IMR-90 (cell line): Measurements from ENCODE around the gene NCK1. TPM values are rescaled to one million over a fixed set of nuclear protein-coding genes. Genes with fewer than 3 reads are reported as not detected.

Source experiments
- ATAC-seq: fragments of 200-7000 bp; cut with Tn5 transposase; 2 replicates; pipeline ENCODE4 v1.9.1; 2020; ENCODE audit warnings: low read depth, mild to moderate bottlenecking, moderate library complexity
- BruUV-seq: library from RNA; stranded (reverse); fragments of 400-500 nt; replicated peaks from 2 replicates; lab custom pipeline; 2021; lab: Mats Ljungman, UMichigan
- CTCF ChIA-PET: fragments of 300-600 bp; formaldehyde crosslinking; extraction: SDS; loops from one replicate; lab custom pipeline; 2021; ENCODE audit warnings: antibody characterized with exemption; lab: Yijun Ruan, JAX
- POLR2A ChIA-PET: fragments of 300-600 bp; sonication (Branson Sonifier 250); formaldehyde crosslinking; loops from one replicate; lab custom pipeline; 2022; ENCODE audit warnings: antibody characterized with exemption; ENCODE audit not compliant: unreplicated experiment; lab: Charles Lee
- DNase-seq: peaks from one replicate; pipeline ENCODE4 v3.0.0; 2013
- H2AFZ ChIP-seq: replicated peaks from 2 replicates; pipeline ENCODE3; 2013; ENCODE audit warnings: low read length, mild to moderate bottlenecking; ENCODE audit not compliant: poor library complexity
- H2AK5ac ChIP-seq: 2 replicates; pipeline ENCODE4 v1.6.1; 2013; ENCODE audit warnings: low read depth, low read length, inconsistent platforms
- H2AK9ac ChIP-seq: replicated peaks from 2 replicates; pipeline ENCODE3; 2013; ENCODE audit warnings: mild to moderate bottlenecking, low read depth, low read length, moderate library complexity; ENCODE audit not compliant: poor library complexity
- H2BK120ac ChIP-seq: 2 replicates; pipeline ENCODE4 v1.6.1; 2013; ENCODE audit warnings: low read depth, low read length, inconsistent platforms
- H2BK15ac ChIP-seq: 3 replicates; pipeline ENCODE4 v1.6.1; 2013; ENCODE audit warnings: low read depth, low read length, inconsistent platforms
- H2BK20ac ChIP-seq: 2 replicates; pipeline ENCODE4 v1.6.1; 2013; ENCODE audit warnings: low read depth, mild to moderate bottlenecking, inconsistent platforms, low read length, moderate library complexity
- H2BK5ac ChIP-seq: 2 replicates; pipeline ENCODE4 v1.6.1; 2013; ENCODE audit warnings: mild to moderate bottlenecking, low read depth, low read length, inconsistent platforms; ENCODE audit not compliant: poor library complexity, severe bottlenecking
- H3K14ac ChIP-seq: replicated peaks from 2 replicates; pipeline ENCODE4 v1.6.1; 2013; ENCODE audit warnings: low read depth, low read length, inconsistent platforms
- H3K18ac ChIP-seq: 2 replicates; pipeline ENCODE4 v1.6.1; 2013; ENCODE audit warnings: low read depth, low read length, control low read depth
- H3K23ac ChIP-seq: 2 replicates; pipeline ENCODE4 v1.6.1; 2013; ENCODE audit warnings: low read depth, low read length, inconsistent platforms
- H3K27ac ChIP-seq: 2 replicates; pipeline ENCODE4 v1.5.1; 2013; ENCODE audit warnings: mild to moderate bottlenecking, control low read depth, low read length; ENCODE audit not compliant: insufficient read depth
- H3K27me3 ChIP-seq: 2 replicates; pipeline ENCODE4 v1.6.1; 2013; ENCODE audit warnings: low read length; ENCODE audit not compliant: control insufficient read depth, insufficient read depth
- H3K36me3 ChIP-seq: 2 replicates; pipeline ENCODE4 v1.6.1; 2013; ENCODE audit warnings: low read length, mixed read lengths; ENCODE audit not compliant: control insufficient read depth, insufficient read depth
- H3K4ac ChIP-seq: 2 replicates; pipeline ENCODE4 v1.6.1; 2013; ENCODE audit warnings: low read depth, low read length, inconsistent platforms
- H3K4me1 ChIP-seq: 2 replicates; pipeline ENCODE4 v1.6.1; 2013; ENCODE audit warnings: low read length, mixed read lengths; ENCODE audit not compliant: control insufficient read depth, insufficient read depth
- H3K4me2 ChIP-seq: 2 replicates; pipeline ENCODE4 v1.6.1; 2013; ENCODE audit warnings: low read depth, mild to moderate bottlenecking, control low read depth, low read length, moderate library complexity
- H3K4me3 ChIP-seq: 2 replicates; pipeline ENCODE4 v1.5.1; 2013; ENCODE audit warnings: low read depth, mild to moderate bottlenecking, control low read depth, low read length, moderate library complexity; ENCODE audit not compliant: insufficient read depth
- H3K56ac ChIP-seq: 2 replicates; pipeline ENCODE4 v1.6.1; 2013; ENCODE audit warnings: low read length, inconsistent platforms; ENCODE audit not compliant: insufficient read depth; ENCODE audit errors: extremely low read depth
- H3K79me1 ChIP-seq, 2 experiments: 2 replicates each; pipeline ENCODE4 v1.6.1; 2013; ENCODE audit warnings: low read length in 2 of 2, inconsistent platforms in 1 of 2, low read depth in 1 of 2
- H3K9ac ChIP-seq: 2 replicates; pipeline ENCODE4 v1.6.1; 2013; ENCODE audit warnings: low read depth, low read length, control low read depth
- H3K9me1 ChIP-seq: 2 replicates; pipeline ENCODE4 v1.6.1; 2013; ENCODE audit warnings: low read length, inconsistent platforms; ENCODE audit not compliant: insufficient read depth
- H3K9me3 ChIP-seq: 2 replicates; pipeline ENCODE4 v1.6.1; 2013; ENCODE audit warnings: low read length; ENCODE audit not compliant: control insufficient read depth, insufficient read depth
- H4K20me1 ChIP-seq: 2 replicates; pipeline ENCODE4 v1.6.1; 2013; ENCODE audit warnings: low read length, inconsistent platforms; ENCODE audit not compliant: insufficient read depth
- H4K5ac ChIP-seq: 2 replicates; pipeline ENCODE4 v1.6.1; 2013; ENCODE audit warnings: mild to moderate bottlenecking, low read depth, low read length, control low read depth
- H4K8ac ChIP-seq, 2 experiments: 2 replicates each; pipeline ENCODE4 v1.6.1; 2013; ENCODE audit warnings: low read depth in 2 of 2, low read length in 2 of 2, control low read depth in 1 of 2, inconsistent platforms in 1 of 2
- H4K91ac ChIP-seq: 2 replicates; pipeline ENCODE4 v1.6.1; 2013; ENCODE audit warnings: low read depth, low read length, inconsistent platforms; ENCODE audit not compliant: insufficient read depth
- BHLHE40 ChIP-seq: fragments of 150-350 bp; IDR thresholded peaks from 2 replicates; pipeline ENCODE4 v1.6.1; 2016; ENCODE audit warnings: mild to moderate bottlenecking, low read depth, low read length
- CEBPB ChIP-seq: IDR thresholded peaks from 2 replicates; pipeline ENCODE4 v1.6.1; 2012; ENCODE audit warnings: low read depth, low read length, improper control_type of control experiment
- CHD1 ChIP-seq: IDR thresholded peaks from 2 replicates; pipeline ENCODE4 v1.6.1; 2012; ENCODE audit warnings: low read depth, low read length, improper control_type of control experiment
- MAZ ChIP-seq: IDR thresholded peaks from 2 replicates; pipeline ENCODE4 v1.6.1; 2012; ENCODE audit warnings: low read depth, mild to moderate bottlenecking, low read length, improper control_type of control experiment, moderate library complexity, borderline replicate concordance
- MXI1 ChIP-seq: IDR thresholded peaks from 2 replicates; pipeline ENCODE4 v1.6.1; 2012; ENCODE audit warnings: low read depth, mild to moderate bottlenecking, low read length, moderate library complexity, borderline replicate concordance
- NFE2L2 ChIP-seq: fragments of 150-350 bp; IDR thresholded peaks from 2 replicates; pipeline ENCODE4 v1.6.1; 2016; ENCODE audit warnings: low read depth, mild to moderate bottlenecking, low read length
- POLR2A ChIP-seq: IDR thresholded peaks from 2 replicates; pipeline ENCODE4 v1.6.1; 2012; ENCODE audit warnings: mild to moderate bottlenecking, low read depth, low read length
- RAD21 ChIP-seq: IDR thresholded peaks from 2 replicates; pipeline ENCODE4 v1.6.1; 2012; ENCODE audit warnings: low read length, improper control_type of control experiment
- RCOR1 ChIP-seq: IDR thresholded peaks from 2 replicates; pipeline ENCODE4 v1.6.1; 2012; ENCODE audit warnings: mild to moderate bottlenecking, low read length, improper control_type of control experiment; ENCODE audit not compliant: insufficient replicate concordance
- RFX5 ChIP-seq: IDR thresholded peaks from 2 replicates; pipeline ENCODE4 v1.8.0; 2012; ENCODE audit warnings: low read depth, mild to moderate bottlenecking, low read length, moderate library complexity
- WGBS, 2 experiments: methylation state at CpG; one replicate each; pipeline versions ENCODE4 v1.1.5 to v1.1.7; 2013; ENCODE audit warnings: missing lambda C conversion rate in 2 of 2; ENCODE audit not compliant: insufficient read length in 1 of 2; ENCODE audit errors: extremely low coverage in 2 of 2; 5-methylcytosine and 5-hydroxymethylcytosine counted together
- dilution Hi-C: fragments of 300-500 bp; cut with HindIII; formaldehyde crosslinking; loops from one replicate; pipeline ENCODE4 v1.14.3; 2018; ENCODE audit warnings: low sequenced_read_pairs; ENCODE audit not compliant: unreplicated experiment
- in situ Hi-C: fragments of 300-500 bp; cut with MboI; formaldehyde crosslinking; loops from 3 replicates; pipeline ENCODE4 v1.14.3; 2019; ENCODE audit warnings: low sequenced_read_pairs, inconsistent platforms, mixed read lengths
- intact Hi-C: fragments of 100-400 bp; cut with micrococcal nuclease; formaldehyde crosslinking; loops from 2 replicates; pipeline ENCODE4 v1.10.0; 2022
- polyA plus RNA-seq, 3 experiments: library from polyadenylated mRNA; depleted of rRNA; stranded (reverse); fragments of >200 nt; gene quantifications; 2 replicates each; pipeline ENCODE4 v1.2.3, GENCODE V29; 2012; ENCODE audit warnings: low replicate concordance in 1 of 3
- total RNA-seq: library from RNA; depleted of rRNA; stranded (reverse); fragments of >200 nt; gene quantifications from 2 replicates; pipeline ENCODE4 v1.2.3, GENCODE V29; 2012
- TF ChIP-seq, protein P1 (sequence below): fragments of 150-350 bp; IDR thresholded peaks from 2 replicates; pipeline ENCODE4 v1.6.1; 2017; ENCODE audit warnings: mild to moderate bottlenecking, antibody characterized with exemption, low read length, low read depth
- TF ChIP-seq, protein P2 (sequence below): conservative IDR thresholded peaks from 2 replicates; pipeline ENCODE4 v1.5.1; 2012; ENCODE audit warnings: mild to moderate bottlenecking, low read depth, low read length, improper control_type of control experiment
- TF ChIP-seq, protein P3 (sequence below): fragments of 150-350 bp; IDR thresholded peaks from 2 replicates; pipeline ENCODE4 v1.6.1; 2016; ENCODE audit warnings: low read depth, mild to moderate bottlenecking, low read length, moderate library complexity, borderline replicate concordance

The NCK1 gene
- total and polyA plus RNA-seq, 2 of the 4 experiments (the other 2 are of a cell fraction) = 23.7 to 24.3 TPM

DNA sequence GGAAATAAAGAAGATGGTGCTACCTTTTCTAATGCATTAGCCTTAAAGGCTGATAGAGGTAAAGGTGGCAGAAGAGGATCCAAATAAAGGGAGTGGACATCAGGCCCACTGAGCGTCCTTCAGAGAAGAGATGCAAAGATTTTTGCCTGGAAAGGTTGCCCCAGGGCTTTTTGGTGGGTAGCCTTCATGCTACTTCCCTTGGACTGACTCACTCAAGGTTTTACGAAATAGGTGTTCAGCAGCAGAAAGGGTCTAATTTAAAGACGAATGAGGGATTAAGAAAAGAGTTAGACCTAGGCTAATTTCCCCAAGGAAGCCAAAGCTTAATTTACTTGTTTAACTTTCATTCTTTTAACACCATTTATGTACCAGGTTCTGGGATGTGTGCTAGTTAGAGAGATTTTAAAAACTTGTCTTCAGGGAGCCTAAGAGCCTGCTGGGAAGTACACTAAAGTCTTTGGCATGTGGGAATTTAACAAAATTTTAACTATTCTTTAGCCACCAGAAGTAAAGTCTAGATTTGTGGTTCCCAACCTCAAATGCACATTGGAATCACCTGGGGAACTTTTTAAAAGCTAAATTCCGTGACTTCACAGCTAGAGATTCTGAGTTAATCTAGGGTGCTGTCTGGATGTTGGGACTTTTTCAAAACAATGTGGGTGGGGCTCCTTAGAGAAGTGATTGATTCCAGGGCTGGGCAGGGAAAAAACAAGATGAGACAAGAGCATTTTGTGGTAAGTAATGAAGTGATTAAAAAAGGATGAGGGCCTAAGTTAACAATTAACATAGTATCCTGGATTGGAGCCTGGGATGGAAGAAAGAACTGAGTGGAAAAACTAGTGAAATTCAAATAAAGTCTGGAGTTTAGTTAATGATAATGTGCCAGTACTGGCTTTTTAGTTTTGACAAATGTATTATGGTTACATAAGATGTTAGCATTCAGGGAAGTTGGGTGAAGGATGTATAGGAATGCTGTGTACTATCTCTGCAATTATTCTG, 99.1 kb downstream of the NCK1 start:
- H2BK5ac ChIP-seq = peak overlapping the region; percentile 18
- no TSS peak for BruUV-seq
- dilution Hi-C loops (no loop called here), intact Hi-C loops (no loop called here), in situ Hi-C loops (no loop called here)
- H3K9me1 ChIP-seq = peaks cover 4% of the 10 kb centered on the region
- no peaks in the 10 kb centered on the region for H4K20me1 ChIP-seq
- H3K4me3 ChIP-seq = no peak overlapping the region
- no peak overlapping the region for H4K5ac ChIP-seq
- H2AFZ ChIP-seq = no peak overlapping the region
- peak overlapping the region; percentile 40; the same call in 1 of the 2 replicates for H3K4ac ChIP-seq
- ChIA-PET CTCF (no interaction called here), POLR2A (interaction anchor here (0.7 kb wide), 1 partner anchor 99 kb away, joined by 3 read pairs; the partner anchor contains the start of gene NCK1)
- H3K36me3 ChIP-seq = no peaks in the 10 kb centered on the region
- H3K4me2 ChIP-seq = no peak overlapping the region
- no peak overlapping the region; a peak in 2 of 4 replicates for H4K8ac ChIP-seq
- peak overlapping the region; percentile 39; the same call in 1 of the 2 replicates for H2BK20ac ChIP-seq
- H3K23ac ChIP-seq = no peak overlapping the region
- no peak overlapping the region for H2BK15ac ChIP-seq
- H3K27me3 ChIP-seq = no peaks in the 10 kb centered on the region
- no peaks in the 10 kb centered on the region for H3K9me3 ChIP-seq
- peak overlapping the region; percentile 13; the same call in 1 of the 2 replicates for H3K56ac ChIP-seq
- H3K14ac ChIP-seq = 0 out of 2 replicates have a peak overlapping the region, but pooled peaks have one; percentile 8
- ATAC-seq = peak; percentile 53; the same call in 1 of the 2 replicates
- no peak for DNase-seq
- H4K91ac ChIP-seq = no peak overlapping the region
- 0 out of 2 replicates have a peak overlapping the region, but pooled peaks have one; percentile 20 for H3K18ac ChIP-seq
- H2BK120ac ChIP-seq = 0 out of 2 replicates have a peak overlapping the region, but pooled peaks have one; percentile 33
- H3K4me1 ChIP-seq = peaks cover 12% of the 10 kb centered on the region
- H2AK9ac ChIP-seq = no peak overlapping the region
- no peak overlapping the region for H3K27ac ChIP-seq
- 80% methylated on average over 1 of the region's 4 CpGs; no CpG with 5 or more reads in 1 of the 2 experiments for WGBS, 2 experiments
- H3K9ac ChIP-seq = no peak overlapping the region
- no peak overlapping the region for H2AK5ac ChIP-seq
- H3K79me1 ChIP-seq = peaks cover 0 to 8% of the 10 kb centered on the region in 2 experiments; a peak in 2 of 4 replicates
- TF ChIP-seq CHD1 = no peak
- TF ChIP-seq CEBPB = no peak
- TF ChIP-seq, protein P1, sequence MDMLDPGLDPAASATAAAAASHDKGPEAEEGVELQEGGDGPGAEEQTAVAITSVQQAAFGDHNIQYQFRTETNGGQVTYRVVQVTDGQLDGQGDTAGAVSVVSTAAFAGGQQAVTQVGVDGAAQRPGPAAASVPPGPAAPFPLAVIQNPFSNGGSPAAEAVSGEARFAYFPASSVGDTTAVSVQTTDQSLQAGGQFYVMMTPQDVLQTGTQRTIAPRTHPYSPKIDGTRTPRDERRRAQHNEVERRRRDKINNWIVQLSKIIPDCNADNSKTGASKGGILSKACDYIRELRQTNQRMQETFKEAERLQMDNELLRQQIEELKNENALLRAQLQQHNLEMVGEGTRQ = no peak
- TF ChIP-seq BHLHE40 = no peak
- TF ChIP-seq MAZ = no peak
- no peak for TF ChIP-seq MXI1
- TF ChIP-seq RCOR1 = no peak
- TF ChIP-seq, protein P2, sequence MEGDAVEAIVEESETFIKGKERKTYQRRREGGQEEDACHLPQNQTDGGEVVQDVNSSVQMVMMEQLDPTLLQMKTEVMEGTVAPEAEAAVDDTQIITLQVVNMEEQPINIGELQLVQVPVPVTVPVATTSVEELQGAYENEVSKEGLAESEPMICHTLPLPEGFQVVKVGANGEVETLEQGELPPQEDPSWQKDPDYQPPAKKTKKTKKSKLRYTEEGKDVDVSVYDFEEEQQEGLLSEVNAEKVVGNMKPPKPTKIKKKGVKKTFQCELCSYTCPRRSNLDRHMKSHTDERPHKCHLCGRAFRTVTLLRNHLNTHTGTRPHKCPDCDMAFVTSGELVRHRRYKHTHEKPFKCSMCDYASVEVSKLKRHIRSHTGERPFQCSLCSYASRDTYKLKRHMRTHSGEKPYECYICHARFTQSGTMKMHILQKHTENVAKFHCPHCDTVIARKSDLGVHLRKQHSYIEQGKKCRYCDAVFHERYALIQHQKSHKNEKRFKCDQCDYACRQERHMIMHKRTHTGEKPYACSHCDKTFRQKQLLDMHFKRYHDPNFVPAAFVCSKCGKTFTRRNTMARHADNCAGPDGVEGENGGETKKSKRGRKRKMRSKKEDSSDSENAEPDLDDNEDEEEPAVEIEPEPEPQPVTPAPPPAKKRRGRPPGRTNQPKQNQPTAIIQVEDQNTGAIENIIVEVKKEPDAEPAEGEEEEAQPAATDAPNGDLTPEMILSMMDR = no peak
- no peak for TF ChIP-seq RAD21
- TF ChIP-seq, protein P3, sequence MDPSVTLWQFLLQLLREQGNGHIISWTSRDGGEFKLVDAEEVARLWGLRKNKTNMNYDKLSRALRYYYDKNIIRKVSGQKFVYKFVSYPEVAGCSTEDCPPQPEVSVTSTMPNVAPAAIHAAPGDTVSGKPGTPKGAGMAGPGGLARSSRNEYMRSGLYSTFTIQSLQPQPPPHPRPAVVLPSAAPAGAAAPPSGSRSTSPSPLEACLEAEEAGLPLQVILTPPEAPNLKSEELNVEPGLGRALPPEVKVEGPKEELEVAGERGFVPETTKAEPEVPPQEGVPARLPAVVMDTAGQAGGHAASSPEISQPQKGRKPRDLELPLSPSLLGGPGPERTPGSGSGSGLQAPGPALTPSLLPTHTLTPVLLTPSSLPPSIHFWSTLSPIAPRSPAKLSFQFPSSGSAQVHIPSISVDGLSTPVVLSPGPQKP = no peak
- TF ChIP-seq NFE2L2 = no peak
- no peak for TF ChIP-seq RFX5
- TF ChIP-seq POLR2A = no peak
